Sigmoid colon (tissue), 3 donors: ENCODE results near the gene ZNF480.

Experiments
- POLR2A ChIP-seq, 2 donors: fragments of 450-650 bp; IDR thresholded peaks; one replicate each; pipeline ENCODE4 v1.6.1; 2016; ENCODE audit warnings: antibody characterized with exemption in 2 of 2, mild to moderate bottlenecking in 2 of 2, moderate library complexity in 2 of 2
- TF ChIP-seq, protein P1 (sequence below), 4 experiments: fragments of 450-650 bp in 3 of 4; fragments of 200-600 bp in 1 of 4; IDR thresholded peaks; one replicate each; pipeline ENCODE4 v1.5.1; 2016 to 2019; ENCODE audit warnings: antibody characterized with exemption in 4 of 4, mild to moderate bottlenecking in 3 of 4, moderate library complexity in 2 of 4

DNA sequence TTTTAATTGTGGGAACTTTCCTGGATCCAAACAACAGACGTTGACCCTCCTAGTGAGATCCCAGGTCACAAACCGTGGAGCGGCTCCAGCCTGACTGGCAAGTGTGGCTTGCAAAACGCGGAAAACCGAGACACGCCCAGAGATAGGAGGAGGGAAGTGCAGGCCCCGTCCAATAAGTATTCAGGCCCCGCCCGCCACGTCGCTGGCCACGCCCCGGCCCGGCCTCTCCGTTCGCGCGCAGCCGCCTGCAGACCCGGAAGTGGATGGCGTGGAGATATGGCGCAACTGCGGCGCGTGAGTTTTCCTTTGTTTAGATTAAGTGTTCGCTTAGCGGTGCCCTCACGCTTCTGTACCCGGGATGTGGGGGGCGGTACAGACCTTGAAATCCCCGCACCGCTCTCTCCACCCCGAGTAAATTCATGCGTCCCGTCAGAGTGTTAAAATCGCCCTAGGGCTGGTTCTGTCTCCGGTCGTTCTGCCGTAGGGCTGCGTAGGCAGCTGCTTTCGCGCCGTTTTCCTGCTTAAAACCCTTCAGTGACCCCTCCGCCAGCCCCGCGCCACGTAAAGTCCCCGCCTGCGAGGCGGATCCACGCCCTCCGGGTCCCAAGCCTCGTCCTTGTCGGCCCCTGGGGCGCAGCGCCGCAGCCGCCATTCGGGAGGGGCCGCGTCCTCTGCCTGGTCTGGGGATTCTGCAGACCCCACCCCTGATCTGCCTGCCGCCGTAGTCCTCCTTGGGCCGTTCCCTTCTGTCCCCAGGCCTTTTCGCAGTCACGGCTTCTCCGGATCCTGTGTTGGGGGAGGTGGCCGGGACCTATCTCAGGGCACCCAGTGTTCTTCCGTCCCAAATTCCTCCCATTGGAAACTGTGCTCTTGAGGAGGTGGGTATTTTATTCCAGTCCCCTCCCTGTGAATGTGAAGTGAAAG lies 27.4 kb upstream of the ZNF480 start, which contains the start of gene ZNF766:
- TF ChIP-seq, protein P1, sequence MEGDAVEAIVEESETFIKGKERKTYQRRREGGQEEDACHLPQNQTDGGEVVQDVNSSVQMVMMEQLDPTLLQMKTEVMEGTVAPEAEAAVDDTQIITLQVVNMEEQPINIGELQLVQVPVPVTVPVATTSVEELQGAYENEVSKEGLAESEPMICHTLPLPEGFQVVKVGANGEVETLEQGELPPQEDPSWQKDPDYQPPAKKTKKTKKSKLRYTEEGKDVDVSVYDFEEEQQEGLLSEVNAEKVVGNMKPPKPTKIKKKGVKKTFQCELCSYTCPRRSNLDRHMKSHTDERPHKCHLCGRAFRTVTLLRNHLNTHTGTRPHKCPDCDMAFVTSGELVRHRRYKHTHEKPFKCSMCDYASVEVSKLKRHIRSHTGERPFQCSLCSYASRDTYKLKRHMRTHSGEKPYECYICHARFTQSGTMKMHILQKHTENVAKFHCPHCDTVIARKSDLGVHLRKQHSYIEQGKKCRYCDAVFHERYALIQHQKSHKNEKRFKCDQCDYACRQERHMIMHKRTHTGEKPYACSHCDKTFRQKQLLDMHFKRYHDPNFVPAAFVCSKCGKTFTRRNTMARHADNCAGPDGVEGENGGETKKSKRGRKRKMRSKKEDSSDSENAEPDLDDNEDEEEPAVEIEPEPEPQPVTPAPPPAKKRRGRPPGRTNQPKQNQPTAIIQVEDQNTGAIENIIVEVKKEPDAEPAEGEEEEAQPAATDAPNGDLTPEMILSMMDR (IDR thresholded peaks at IDR 0.05), result no peak
- TF ChIP-seq POLR2A (IDR thresholded peaks at IDR 0.05), result peak; percentile 78 to 82
